Measurements from ENCODE around the gene GRIA1.

Gene GRIA1

DNA sequence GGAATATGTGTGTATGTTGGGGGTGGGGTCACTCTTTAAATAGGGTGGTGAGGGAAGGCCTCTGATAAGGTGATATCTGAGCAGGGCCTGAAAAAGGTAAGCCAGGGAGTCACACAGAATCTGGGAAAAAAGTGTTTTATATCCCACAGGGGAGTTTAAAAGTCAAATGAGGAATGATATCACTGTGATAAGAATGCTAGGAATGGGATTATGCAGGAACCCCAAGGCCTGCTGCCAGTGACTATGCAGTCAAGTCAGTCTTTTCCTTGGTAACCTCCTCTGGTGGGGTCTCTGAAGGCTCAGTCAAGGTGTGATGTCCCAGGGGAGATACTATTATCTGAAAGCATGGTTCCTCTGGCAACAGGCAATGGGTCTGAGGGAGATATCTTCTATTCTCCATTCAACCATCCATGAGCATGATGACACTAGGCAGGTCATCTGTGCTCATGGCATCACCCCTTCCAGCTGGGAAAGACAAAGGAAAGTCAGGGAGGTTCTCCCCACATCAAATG lies 53.5 kb downstream of the GRIA1 start:
- DNase-seq (ENCODE audit: insufficient read length, low spot score) (no peak), FAIRE-seq (no peak)

- FAIRE-seq (no peak), DNase-seq (ENCODE audit: insufficient read length, low spot score) (no peak)
These were observed 54.2 kb downstream of the GRIA1 start for GRCh38 chr5:153544706-153545105.

GRCh38 chr5:153546566-153546965 lies 56.1 kb downstream of the GRIA1 start:
- no peak for FAIRE-seq
- no peak for DNase-seq (ENCODE audit: insufficient read length, low spot score)

DNA sequence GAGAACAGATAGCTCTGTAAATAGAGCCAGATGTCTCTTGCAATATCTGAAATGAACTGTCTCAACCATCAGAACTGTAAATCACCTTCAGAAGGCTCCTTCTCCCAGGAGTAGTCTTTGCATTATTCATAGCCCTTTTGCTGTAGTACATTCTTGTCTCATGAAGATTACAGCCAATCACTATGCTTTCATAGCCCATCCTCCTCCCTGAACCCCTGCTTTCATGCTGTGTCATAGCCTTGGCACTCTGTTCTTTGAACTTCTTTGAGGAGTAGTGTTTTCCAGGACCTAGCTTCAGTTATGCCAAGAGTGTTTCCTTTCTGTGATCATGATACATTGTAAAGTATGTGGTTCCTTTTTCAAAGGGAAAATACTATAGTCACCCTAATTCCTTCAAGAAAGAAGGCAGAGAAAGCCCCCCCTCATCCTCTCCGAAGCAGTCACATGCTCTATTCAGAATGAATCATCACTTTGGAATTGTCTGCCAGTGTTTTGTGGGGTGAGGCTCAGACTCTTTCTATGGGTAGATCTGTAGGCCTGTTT lies 61.1 kb downstream of the GRIA1 start:
- FAIRE-seq: peak; percentile 89
- DNase-seq (ENCODE audit: insufficient read length, low spot score): peak; percentile 74

DNA sequence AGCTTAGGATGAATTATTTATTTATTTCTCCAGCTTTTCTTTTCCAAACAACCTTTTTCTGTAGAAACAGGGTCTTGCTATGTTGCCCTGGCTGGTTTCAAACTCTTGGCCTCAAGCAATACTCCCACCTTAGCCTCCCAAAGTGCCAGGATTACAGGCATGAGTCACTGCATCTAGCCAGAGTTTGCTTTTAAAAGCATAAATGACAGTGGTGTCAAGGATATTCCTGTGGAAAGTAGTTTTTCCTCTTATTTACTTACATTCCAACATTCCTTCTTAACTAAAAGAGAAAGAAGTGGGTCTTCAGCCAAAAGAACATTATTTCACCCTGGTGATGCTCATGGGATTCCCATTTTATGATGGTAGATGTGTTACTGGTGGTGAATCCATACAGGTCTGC lies 62.4 kb downstream of the GRIA1 start:
- no peak for DNase-seq (ENCODE audit: insufficient read length, low spot score)
- FAIRE-seq: no peak

DNA sequence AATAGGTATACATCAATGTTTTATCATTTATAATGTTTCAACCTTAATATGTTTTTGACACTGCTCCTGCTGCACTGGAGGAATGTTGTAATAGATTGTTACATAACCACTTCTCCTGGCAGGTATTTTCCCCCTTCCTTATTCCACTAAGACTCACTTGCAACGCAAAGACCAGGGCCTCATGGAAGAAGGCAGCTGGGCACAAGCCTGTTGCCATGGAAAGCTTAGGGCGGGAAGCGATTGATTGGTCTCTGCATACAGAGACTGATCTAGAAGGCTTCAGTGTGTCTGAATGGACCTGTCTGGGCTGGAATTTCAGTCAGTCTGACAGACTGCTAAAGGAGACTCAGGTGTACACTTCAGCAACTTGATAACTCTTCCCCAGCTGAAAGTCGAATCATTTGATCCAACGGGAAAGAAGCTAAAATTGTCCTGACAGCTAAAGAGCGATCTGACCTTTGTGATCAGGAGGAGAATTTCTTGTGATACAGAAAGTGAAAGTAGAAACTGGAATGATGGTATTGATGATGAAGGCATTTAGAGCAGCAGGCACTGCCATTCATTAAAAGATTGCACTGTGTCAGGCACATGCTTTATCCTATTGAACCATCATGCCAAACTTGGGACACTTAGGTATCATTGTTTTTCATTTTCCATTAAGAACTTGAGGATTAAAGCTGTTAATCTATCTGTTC lies 65.1 kb downstream of the GRIA1 start:
- DNase-seq (ENCODE audit: insufficient read length, low spot score) (no peak), FAIRE-seq (no peak)

GRCh38 chr5:153558957-153559356 lies 68.5 kb downstream of the GRIA1 start:
- FAIRE-seq (no peak), DNase-seq (ENCODE audit: insufficient read length, low spot score) (no peak)

- DNase-seq (ENCODE audit: insufficient read length, low spot score) (no peak), FAIRE-seq (no peak)
These were observed 69.5 kb downstream of the GRIA1 start for GRCh38 chr5:153559926-153560325.

- FAIRE-seq (peak; percentile 54), DNase-seq (ENCODE audit: insufficient read length, low spot score) (peak; percentile 18)
These were observed 71.7 kb downstream of the GRIA1 start for GRCh38 chr5:153562189-153562588.

GRCh38 chr5:153565822-153566221 lies 75.4 kb downstream of the GRIA1 start:
- no peak for DNase-seq (ENCODE audit: insufficient read length, low spot score)
- no peak for FAIRE-seq

- FAIRE-seq (no peak), DNase-seq (ENCODE audit: insufficient read length, low spot score) (no peak)
These were observed 78.6 kb downstream of the GRIA1 start for GRCh38 chr5:153569036-153569435.

- FAIRE-seq: no peak
These were observed 80.7 kb downstream of the GRIA1 start for GRCh38 chr5:153571162-153571561.

DNA sequence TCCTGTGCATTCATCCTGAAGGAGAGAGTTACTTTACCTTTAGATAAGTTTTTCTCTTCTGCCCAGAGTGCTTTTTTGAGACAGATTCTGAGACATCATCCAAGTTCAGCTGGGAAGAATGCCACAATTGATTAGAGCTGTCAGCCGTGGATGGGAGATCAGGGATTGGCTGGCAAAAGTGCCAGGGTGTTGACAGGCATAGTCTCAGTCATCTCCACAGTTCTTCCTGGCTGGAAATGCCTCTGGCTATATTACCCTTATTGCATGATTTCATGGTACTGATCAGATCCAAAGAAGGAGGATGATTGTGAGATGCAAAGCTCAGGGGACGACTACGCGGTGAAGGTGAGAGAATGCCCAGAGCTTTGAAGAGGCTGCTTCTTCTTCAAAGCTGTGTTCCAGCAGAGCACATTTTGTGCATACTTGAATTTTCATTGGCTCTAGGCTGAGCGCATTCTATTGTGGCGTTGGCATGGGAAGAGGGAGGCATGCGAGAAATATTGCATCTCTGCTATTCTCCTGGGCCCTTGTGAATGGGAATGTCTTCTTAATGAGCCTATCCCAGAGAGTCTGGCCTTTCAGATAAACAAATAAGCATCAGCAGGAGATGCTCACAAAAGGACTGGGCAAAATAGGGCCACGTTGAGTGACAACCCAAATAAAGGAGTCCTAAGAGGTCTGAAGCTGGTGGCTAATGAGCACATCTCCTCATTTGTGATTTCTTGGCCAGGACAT lies 82.1 kb downstream of the GRIA1 start:
- DNase-seq (ENCODE audit: insufficient read length, low spot score): no peak
- FAIRE-seq: no peak

More at GRCh38 chr5:153571162-153571561, 80.7 kb downstream of the GRIA1 start:
- DNase-seq (ENCODE audit: insufficient read length, low spot score): no peak

DNA sequence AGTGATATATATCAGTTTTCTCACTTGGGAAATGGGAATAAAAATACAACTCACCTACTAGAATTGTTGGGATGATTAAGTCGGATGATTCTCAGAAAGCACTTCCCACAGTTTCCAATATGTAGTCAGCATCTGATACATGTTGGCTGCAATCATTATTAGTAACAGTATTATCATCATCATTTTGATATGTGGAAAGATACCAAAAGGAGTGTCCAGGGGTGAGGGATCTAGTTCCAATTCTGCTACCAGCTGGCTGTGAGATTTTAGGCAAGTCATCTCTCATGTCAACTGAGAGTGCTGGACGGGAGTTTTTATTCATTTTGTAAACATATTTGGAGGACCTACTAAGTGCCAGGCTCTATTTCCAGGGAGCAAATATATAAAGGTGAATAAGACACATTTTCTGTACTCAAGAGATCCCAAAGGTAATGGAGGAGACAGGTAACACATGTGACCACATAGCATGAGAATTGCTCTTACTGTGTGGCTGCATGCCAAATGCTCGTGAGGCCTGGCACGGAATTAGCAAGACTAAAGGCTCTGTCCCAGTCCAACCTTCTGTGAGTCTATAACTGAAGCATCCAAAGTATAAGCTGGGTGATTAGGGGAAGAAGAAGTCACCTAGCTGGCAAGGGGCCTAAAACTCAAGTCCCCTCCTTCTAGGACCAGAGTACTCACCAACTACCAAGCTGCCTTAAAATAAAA lies 83.0 kb downstream of the GRIA1 start:
- no peak for DNase-seq (ENCODE audit: insufficient read length, low spot score)

DNA sequence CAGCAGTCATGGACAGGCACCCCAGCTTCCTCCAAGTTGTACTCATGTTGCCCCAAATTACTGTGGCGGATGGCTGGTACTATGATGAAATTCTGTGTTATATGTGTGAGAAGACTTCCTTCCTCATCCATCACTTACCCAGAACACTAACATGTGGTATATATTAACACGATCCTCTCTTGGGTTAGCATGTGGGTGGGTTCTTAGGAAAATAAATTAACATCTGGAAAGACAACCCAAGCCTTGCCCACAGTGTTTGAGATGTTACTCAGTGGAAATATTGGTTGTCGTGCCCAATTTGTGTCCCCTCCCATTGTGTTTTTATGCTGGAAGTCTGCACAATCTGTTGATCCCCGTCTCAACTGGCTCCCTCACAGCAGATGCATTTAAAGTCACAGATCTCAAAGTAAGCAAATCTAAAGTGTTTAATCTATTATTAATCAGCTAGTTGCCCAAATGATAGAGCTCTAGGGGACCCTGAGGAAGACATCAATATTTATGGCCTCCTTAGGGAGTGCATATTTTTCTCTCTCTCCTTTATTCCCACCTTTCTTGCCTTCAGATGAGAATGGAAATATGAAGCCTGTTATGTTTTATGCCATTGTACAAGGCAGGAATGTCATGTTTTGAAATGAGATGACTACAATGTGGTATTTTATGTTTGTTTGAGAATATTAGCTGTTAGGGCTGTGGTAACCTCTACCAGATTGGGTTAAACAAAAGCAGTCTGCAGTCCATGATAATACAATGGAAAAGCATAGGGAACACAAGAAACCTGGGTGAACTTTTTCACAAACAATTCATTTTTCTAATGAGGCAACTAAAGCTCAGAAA lies 93.9 kb downstream of the GRIA1 start:
- FAIRE-seq: no peak
- DNase-seq (ENCODE audit: insufficient read length, low spot score): no peak

More for the DNA sequence above, 83.0 kb downstream of the GRIA1 start:
- FAIRE-seq: no peak

GRCh38 chr5:153584960-153585359 lies 94.5 kb downstream of the GRIA1 start:
- DNase-seq (ENCODE audit: insufficient read length, low spot score): no peak
- FAIRE-seq: no peak

- DNase-seq (ENCODE audit: insufficient read length, low spot score) (no peak), FAIRE-seq (no peak)
These were observed 95.3 kb downstream of the GRIA1 start for GRCh38 chr5:153585622-153586277.

DNA sequence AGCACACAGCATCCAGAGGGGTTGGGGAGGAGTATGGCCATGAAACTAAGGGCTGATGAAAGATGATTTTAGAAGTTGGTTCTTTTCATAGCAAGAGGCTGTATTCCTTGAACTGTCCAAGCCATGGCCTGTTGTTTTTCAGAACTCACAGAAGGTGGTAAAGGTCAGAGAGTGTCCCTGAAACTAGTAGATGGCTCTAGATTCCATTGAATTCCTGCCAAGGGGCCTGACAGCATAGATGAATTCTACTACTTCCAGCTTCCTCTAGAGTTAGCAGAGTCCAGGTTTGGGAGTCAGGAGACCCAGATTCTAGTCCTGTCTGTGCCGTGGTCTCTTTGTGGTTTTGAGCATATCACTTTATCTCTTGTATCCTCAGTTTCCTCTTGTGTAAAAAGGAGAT lies 101.6 kb downstream of the GRIA1 start:
- DNase-seq (ENCODE audit: insufficient read length, low spot score): no peak
- FAIRE-seq: no peak

DNA sequence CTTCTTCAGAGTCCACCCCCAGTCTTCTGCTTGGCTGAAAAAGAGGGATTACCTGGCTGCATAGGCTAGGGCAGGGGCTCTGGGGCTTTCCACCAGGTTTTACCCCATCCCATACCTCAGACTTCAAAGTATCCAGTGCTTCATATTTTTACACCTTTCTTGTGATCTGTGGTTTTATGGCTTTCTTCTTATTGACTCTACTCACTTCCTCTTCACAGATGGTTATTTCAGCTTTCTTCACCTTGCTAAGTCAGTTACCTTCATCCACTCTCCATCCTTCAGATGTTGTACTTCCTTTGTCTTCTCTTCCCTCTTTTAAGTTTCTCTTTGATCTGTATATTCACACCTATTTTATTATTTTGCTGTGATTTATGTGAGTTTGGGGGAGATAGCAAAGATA lies 104.3 kb downstream of the GRIA1 start:
- DNase-seq (ENCODE audit: insufficient read length, low spot score) (no peak), FAIRE-seq (no peak)

DNA sequence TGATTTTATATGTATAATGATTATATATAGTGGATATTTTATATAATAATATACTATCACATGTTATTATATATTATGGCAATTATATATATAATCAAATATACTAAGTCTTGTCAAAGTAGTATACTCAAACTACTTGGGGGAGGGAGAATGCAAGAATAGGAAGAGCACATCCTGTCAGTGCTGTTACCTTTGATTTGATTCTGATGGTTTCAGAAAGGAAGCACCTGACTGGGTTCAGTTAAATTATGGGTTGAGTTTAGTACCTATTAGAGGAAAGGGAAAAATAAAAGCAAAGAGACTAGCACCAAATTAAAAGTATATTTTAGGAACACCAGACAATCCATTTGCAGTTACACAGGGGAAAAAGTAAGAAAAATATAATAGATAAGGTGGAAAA lies 107.6 kb downstream of the GRIA1 start:
- DNase-seq (ENCODE audit: insufficient read length, low spot score): no peak
- no peak for FAIRE-seq

Data from HTR-8/SVneo (cell line).